Body of pancreas (tissue), 4 donors: ENCODE results near the gene CYBB.

Experiments used
- CTCF ChIP-seq, 7 experiments: fragments of 450-650 bp in 4 of 7; fragments of 200-600 bp in 3 of 7; sonication (generic) in 3 of 7; IDR thresholded peaks; one replicate each; pipeline ENCODE4 v1.5.1; 2016 to 2019; ENCODE audit warnings: antibody characterized with exemption in 7 of 7
- POLR2A ChIP-seq, 3 donors: fragments of 450-650 bp; IDR thresholded peaks; one replicate each; pipeline ENCODE4 v1.6.1; 2016; ENCODE audit warnings: antibody characterized with exemption in 3 of 3, mild to moderate bottlenecking in 2 of 3

GRCh38 chrX:37802028-37802427, 22.2 kb downstream of the CYBB start:
- no peak for TF ChIP-seq CTCF (IDR thresholded peaks at IDR 0.05)
- TF ChIP-seq POLR2A (IDR thresholded peaks at IDR 0.05), result no peak
